RWPE1 (cell line): ENCODE data around the gene UXS1.

ENCODE experiments used
- CTCF ChIA-PET: fragments of 350-600 bp; sonication (Branson Sonifier 250); formaldehyde crosslinking; extraction: SDS; loops from one replicate; lab custom pipeline; 2021; lab: Yijun Ruan, JAX
- POLR2A ChIA-PET: fragments of 400-600 bp; formaldehyde crosslinking; extraction: SDS; loops from one replicate; lab custom pipeline; 2020; ENCODE audit warnings: antibody characterized with exemption; ENCODE audit not compliant: low non-redundant PET; lab: Yijun Ruan, JAX
- DNase-seq: peaks from one replicate; pipeline ENCODE4 v3.0.0; 2012; ENCODE audit warnings: low spot score
- H3K27ac ChIP-seq: fragments of 450-650 bp; 2 replicates; pipeline ENCODE4 v1.5.1; 2017
- CTCF ChIP-seq: fragments of 450-650 bp; conservative IDR thresholded peaks from 2 replicates; pipeline ENCODE4 v1.5.1; 2017; ENCODE audit warnings: low read depth, mild to moderate bottlenecking

The UXS1 gene

GRCh38 chr2:106163948-106164545, 30.1 kb downstream of the UXS1 start:
- ChIA-PET CTCF (no interaction called here), POLR2A (no interaction called here)
- DNase-seq: no peak
- H3K27ac ChIP-seq: no peak overlapping the region
- no peak for TF ChIP-seq CTCF

GRCh38 chr2:106161938-106162820, 31.9 kb downstream of the UXS1 start:
- ChIA-PET CTCF (interaction anchor here (0.6 to 0.7 kb wide), 2 partner anchors 58 to 420 kb away, joined by 3 to 5 read pairs; no protein-coding TSS in a partner anchor), POLR2A (no interaction called here)
- TF ChIP-seq CTCF: no peak
- H3K27ac ChIP-seq: no peak overlapping the region
- peak; percentile 71 for DNase-seq

- ChIA-PET CTCF (no interaction called here), POLR2A (no interaction called here)
- TF ChIP-seq CTCF: no peak
- H3K27ac ChIP-seq: no peak overlapping the region
- no peak for DNase-seq
Observed at GRCh38 chr2:106161341-106161740, 32.8 kb downstream of the UXS1 start.

- CTCF ChIA-PET: no interaction called here
- no peak for TF ChIP-seq CTCF
- no peak overlapping the region for H3K27ac ChIP-seq
- no peak for DNase-seq
- POLR2A ChIA-PET: no interaction called here
Observed at GRCh38 chr2:106160786-106161261, 33.3 kb downstream of the UXS1 start.

- no peak for TF ChIP-seq CTCF
- CTCF ChIA-PET: interaction anchor here (0.7 kb wide), 1 partner anchor 382 kb away, joined by 3 read pairs; no protein-coding TSS in a partner anchor
- POLR2A ChIA-PET: no interaction called here
- no peak overlapping the region for H3K27ac ChIP-seq
- no peak for DNase-seq
Observed at GRCh38 chr2:106159866-106160785, 34.0 kb downstream of the UXS1 start.

GRCh38 chr2:106158871-106159270, 35.2 kb downstream of the UXS1 start:
- no peak for TF ChIP-seq CTCF
- ChIA-PET POLR2A (no interaction called here), CTCF (no interaction called here)
- no peak overlapping the region for H3K27ac ChIP-seq
- DNase-seq: no peak
